HG03571 (cell line): ENCODE data around the gene VAV2.

ENCODE experiments used
- ATAC-seq: cut with Tn5 transposase; IDR thresholded peaks from one replicate; pipeline ENCODE4 v1.9.1; 2021; ENCODE audit not compliant: unreplicated experiment

Gene VAV2

DNA sequence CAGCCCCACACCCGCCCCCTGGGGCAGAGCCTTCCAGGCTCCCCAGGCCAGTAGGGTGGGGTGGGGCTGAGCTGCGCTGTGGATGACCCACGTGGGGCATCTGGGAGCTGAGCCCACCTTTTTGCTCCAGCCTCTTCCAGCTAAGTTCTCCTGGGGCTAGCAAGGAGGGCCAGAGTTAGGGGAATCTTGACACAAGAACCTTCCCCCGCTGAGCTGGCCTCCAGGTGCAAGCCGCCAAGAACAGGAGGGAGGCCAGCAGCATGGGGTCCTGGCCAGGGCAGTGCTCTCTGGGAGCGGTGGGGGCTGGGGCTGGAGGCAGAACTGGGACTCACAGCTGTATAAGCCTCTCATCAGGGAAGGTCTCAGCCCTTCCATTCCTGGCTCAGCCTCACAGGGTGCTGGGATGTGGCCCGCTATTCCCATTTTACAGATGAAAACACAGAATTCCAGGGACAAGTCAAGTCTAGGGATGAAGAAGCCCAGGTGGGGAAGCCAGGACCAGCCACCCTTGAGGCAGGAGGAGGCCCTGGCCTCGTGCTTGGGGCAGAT lies 275.5 kb downstream of the VAV2 start:
- ATAC-seq = no peak

GRCh38 chr9:133715866-133716563 lies 276.1 kb downstream of the VAV2 start:
- no peak for ATAC-seq

GRCh38 chr9:133715295-133715865 lies 276.7 kb downstream of the VAV2 start:
- ATAC-seq = no peak

DNA sequence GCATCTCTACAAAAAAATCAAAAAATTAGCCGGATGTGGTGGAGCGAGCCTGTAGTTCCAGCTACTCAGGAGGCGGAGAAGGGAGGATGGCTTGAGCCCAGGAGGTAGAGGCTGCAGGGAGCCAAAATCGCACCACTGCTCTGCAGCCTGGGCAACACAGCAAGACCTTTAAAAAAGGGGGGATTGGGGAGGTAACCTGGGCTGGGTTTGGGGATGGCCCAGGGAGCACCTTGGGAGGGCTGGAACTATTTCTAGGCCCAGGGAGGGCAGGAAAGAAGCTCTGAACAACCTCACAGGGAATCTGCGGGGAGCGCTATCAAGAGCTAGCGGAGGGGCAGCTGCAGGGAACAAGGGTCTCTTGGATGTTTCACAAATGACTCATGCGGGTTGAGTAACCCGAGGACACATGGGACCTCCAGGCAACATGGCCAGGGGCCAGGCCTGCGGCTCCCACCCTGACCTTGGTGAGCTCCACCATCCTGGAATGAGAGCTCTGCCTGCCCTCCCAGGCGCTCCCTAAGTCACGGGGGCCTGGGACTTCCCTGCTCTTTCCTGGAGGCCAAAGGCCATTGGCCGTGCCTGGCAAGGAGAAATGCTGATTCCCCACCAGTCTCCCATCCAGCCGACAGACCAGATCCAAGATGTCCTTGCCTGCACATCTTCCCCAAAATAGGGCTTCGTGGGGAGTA lies 277.4 kb downstream of the VAV2 start:
- no peak for ATAC-seq

DNA sequence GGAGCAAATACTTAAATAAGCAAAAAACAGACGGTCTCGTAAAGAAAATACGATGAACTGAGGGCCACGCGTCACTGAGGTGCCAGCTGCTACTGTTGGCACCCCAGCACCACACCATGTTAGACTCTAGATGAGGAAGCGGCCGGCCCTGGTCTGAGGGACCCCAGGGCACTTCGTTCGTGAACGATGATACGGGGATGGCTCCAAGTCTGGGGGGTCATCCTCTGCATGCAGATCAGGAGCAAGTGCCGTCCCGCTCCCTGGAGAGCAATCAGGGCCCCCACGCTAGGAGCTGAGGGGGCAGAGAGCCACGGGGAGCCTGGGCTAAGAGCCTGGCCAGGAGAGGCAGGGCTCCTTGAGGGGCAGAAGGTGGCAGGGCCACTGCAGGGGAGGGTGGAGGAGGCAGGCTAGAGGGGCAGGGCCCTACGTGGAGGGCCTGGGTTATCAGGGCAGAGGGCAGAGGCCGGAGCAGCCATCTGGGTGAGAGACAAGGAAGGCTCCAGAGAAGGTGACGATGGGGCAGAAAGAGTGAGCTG lies 278.1 kb downstream of the VAV2 start:
- ATAC-seq = no peak

DNA sequence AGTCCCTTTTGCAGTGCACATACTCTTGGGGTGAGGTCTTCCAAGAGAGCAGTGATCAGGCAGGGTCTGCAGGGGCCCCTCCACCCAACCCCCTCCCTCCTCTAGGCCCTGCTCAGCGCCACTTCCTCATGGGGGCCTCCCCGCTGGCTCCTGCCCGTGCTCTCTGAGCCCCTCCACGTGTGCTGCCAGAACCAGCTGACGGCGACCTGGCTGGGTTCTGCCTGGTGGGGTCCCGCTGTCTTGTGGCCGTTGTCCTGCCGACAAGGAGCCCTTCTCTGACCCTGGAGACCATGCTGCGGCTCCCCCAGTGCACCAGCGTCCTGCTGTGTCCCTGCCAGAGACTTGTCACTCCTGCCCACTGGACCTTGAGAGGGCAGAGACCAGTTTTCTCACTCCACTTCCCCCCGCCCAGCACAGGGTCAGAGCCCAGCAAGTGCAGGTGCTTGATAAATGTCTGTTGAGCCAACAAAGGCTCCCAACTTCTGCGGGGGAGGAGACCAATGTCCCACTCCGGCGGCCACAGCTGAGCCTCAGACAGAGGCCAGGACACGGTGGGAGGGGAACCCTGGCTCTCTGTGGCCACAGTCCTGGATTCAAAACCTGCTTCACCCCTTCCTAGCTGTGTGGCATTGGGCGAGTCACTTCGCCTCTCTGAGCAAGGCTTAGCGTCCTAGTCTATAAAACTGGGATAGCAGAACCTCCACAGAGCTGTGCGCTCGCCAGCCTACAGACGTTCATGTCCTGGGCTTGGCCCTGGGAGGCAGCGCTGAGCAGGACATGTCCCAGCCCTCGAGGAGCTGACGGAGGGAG lies 278.8 kb downstream of the VAV2 start:
- no peak for ATAC-seq

- ATAC-seq = no peak
Observed at GRCh38 chr9:133712221-133713100, 279.7 kb downstream of the VAV2 start.
